HG02798 (cell line): ENCODE measurements around the gene CPLANE2.
"Not testable (repeated sequence)": the region's sequence is repeated elsewhere in the genome, so short reads cannot be mapped to it uniquely, and the experiment has no call there.

Source experiments
- ATAC-seq: cut with Tn5 transposase; IDR thresholded peaks from one replicate; pipeline ENCODE4 v1.9.1; 2021; ENCODE audit warnings: mild to moderate bottlenecking; ENCODE audit not compliant: unreplicated experiment, poor library complexity

The CPLANE2 gene, protein sequence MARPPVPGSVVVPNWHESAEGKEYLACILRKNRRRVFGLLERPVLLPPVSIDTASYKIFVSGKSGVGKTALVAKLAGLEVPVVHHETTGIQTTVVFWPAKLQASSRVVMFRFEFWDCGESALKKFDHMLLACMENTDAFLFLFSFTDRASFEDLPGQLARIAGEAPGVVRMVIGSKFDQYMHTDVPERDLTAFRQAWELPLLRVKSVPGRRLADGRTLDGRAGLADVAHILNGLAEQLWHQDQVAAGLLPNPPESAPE

DNA sequence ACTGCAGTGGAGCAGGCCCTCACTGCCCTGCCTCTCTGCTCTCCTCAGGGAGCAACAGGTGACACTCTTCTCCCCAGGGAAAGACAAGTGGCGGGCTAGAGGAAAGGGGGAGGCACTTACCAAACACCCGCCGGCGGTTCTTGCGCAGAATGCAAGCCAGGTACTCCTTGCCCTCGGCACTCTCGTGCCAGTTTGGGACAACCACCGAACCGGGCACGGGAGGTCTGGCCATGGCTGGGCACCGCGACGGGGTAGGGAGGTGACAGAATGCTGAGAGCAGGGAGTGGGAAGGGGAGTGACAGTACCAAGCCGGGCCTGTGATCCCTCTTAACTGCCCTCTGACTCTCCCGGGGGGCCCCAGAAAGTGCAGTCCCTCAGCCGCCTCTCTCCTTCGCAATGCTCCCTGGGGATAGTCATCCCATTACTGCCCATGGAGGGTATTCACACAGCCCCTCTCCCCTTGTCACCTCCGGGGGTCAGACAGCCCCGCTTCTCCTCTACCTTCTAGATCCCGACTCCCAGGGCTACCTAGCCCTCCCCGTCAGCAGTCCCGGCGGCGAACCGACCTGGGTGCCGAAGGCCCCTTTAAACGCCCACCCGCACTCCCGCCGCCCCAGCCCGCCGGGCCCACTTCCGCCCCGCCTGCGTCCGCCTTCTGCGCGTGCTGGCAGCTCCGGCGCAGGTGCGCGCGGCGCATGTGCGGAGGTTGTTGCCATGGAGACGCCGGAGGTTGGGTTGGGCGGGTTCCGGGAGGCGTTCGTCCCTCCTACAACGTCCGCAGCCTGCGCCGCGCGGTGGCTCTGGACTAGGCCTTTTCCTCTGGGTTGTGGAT, at the start of gene CPLANE2:
Gene CPLANE2, minus strand, starts transcription at position 673 of the 832 bp plus-strand sequence. Its CDS starts 441 bp downstream, at position 232.
- ATAC-seq = peak; percentile 90

DNA sequence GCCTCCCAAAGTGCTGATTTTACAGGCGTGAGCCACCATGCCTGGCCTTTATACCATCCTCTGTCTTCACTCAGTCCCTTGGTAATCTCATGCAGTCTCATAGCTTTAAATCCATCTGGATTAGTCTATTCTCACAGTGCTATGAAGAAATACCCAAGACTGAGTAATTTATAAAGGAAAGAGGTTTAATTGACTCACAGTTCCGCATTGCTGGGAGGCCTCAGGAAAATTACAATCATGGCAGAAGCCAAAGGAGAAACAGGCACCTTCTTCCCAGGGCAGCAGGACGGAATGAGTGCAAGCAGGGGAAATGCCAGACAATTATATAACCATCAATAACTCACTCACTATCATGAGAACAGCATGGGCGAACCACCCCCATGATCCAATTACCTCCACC, 49.1 kb upstream of the CPLANE2 start:
- ATAC-seq = no peak

DNA sequence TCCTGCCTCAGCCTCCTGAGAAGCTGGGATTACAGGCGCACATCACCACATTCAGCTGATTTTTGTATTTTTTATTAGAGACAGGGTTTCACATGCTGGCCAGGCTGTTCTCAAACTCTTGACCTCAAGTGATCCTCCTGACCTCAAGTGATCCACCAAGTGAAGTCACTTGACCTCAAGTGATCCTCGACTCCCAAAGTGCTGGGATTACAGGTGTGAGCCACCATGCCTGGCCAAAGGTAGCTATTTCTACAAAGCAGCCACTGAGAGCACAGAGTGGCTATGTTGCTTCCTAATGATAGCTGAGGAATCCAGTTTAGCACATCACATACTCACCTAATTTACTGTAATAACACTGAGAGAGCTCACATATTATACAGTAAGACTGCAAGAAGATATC, 44.8 kb upstream of the CPLANE2 start:
- no peak for ATAC-seq

- ATAC-seq = no peak
These were observed 42.2 kb upstream of the CPLANE2 start for GRCh38 chr1:16279186-16279585.

DNA sequence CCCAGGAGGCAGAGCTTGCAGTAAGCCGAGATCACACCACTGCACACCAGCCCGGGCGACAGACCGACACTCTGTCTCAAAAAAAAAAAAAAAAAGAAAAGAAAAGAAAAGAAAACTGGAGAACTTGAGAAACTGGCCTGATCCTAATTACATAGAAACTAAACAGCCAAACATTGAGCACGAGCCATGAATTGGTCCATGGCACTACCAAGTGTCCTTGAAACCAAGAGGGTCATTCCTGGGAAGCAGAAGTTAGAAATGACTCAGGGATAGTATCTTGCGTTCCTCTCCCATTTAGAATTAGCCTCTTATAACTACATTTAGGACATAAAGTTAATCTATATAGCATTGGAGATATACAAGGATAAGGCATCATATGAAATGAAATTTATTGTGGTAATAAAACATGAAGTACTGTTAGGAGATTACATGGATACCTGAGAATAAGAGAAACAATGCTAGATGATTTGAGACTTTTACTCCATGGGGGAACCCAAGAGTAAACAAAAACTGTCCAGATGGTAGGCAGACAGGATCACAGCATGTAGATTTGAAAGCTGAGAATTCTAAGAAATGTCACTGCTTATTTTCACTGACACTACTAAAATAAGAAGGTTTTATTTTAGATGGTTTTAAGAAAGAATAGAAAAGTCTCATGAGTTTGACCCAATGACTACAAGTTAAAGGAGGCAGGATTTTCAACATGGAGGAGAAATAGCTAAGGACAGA, 39.5 kb upstream of the CPLANE2 start:
- ATAC-seq = no peak

DNA sequence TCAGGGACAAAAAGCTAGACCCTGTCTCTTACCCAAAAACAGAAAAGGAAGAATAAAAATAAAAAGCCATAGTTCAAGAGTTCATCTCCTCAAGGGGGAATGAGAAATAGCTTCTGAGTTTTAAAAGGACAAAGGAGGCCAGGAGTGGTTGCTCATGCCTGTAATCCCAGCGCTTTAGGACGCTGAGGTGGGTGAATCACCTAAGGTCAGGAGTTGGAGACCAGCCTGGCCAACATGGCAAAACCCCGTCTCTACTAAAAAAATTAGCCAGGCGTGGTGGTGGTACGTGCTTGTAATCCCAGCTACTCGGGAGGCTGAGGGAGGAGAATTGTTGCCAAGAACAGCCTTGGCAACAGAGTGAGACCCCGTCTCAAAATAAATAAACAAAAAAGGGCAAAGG, 38.6 kb upstream of the CPLANE2 start:
- ATAC-seq = no peak

DNA sequence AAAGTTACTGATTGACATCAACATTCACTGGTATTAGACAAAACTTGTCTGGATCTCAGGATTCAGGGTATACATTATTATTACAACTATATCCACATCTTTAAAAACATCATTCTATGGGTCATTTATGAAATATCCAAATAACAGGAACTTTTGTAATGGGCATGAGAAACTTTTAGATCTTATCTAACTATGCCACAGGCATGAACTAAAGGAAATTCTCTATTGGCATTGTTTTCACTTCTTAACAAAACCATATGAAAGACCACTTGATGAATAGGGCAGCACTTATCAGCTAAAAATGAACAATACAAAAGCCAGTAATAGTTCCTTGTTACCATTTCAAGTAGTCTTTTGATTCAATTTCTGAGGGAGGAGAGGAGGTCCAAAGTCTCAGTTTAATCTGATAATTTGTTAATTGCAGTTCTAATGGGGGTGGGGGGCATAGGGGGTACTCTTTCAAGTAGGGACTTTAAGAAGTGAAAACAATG, 30.8 kb upstream of the CPLANE2 start:
- ATAC-seq = no peak

DNA sequence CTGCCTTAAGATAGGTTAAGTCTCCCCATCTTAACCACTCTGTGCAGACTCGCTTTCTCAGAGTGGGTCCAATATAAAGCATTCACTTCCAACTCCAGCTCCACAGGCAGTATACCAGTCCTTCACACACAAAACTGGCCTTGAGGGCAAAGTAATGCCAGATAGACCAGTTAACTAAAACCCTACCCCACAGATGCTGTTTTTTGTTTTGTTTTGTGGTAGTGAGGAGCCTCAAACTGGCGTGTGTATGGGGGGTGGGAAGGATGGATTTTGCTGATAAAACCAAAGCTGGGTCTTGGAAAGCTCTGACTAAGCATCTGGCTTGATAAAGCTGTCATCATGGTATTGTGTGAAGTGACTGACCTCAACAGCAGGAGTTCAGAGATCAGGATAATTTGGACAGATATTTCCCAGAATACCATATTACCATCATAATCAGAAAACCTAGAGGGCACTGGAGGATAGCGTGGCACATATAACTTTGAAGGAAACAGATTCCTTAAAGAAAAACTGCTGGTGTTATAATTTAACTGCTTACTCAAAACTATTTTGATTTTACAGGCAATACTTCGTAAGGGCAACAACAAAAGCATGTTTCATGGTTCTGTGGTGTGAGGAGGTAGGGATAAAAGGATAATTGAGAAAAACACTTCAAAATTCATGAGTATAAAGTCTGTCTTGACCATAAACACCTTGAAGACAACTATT, 29.6 kb upstream of the CPLANE2 start:
- ATAC-seq = no peak

- no peak for ATAC-seq
These were observed 25.1 kb upstream of the CPLANE2 start for GRCh38 chr1:16262067-16262466.

DNA sequence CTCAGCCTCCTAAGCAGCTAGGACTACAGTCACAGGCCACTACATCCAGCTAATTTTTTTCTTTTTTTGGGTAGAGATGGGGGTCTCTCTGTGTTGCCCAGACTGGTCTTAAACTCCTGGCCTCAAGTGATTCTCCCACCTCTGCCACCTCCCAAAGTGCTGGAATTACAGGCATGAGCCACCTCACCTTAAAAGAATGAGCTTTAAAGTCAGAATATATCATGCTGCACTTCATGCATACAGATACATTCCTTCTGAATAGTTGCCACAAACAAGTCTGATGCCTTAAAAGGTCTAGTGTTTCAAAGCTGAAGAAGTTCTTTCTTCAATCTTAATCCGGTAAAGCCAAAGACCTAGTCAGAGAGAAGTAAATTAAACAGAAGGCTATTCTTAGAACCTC, 23.8 kb upstream of the CPLANE2 start:
- no peak for ATAC-seq

- ATAC-seq = no peak
These were observed 21.7 kb upstream of the CPLANE2 start for GRCh38 chr1:16258591-16259135.

DNA sequence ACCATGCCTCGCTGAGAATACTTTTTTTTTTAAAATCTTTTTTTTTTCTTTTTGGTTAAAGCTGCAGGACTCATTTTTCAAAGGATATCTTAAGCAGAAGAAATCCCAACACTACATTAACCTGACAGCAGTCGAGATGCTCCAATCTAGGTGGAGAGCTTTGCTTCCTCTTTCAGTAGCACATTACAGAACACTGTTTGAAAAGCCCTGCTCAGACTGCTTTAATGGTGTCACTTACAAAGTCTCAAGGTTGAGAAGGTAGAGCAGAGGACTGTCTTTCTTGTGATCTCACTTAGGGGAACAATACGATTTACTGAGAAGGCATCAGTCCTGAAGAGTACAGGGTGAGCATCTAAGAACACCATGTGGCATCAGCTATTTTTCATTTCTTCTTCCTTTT, 21.0 kb upstream of the CPLANE2 start:
- ATAC-seq = no peak

GRCh38 chr1:16257556-16257955, 20.6 kb upstream of the CPLANE2 start:
- ATAC-seq = not testable (repeated sequence)

GRCh38 chr1:16256478-16256877, 19.5 kb upstream of the CPLANE2 start:
- no peak for ATAC-seq

- ATAC-seq = no peak
These were observed 17.4 kb upstream of the CPLANE2 start for GRCh38 chr1:16254263-16254928.

DNA sequence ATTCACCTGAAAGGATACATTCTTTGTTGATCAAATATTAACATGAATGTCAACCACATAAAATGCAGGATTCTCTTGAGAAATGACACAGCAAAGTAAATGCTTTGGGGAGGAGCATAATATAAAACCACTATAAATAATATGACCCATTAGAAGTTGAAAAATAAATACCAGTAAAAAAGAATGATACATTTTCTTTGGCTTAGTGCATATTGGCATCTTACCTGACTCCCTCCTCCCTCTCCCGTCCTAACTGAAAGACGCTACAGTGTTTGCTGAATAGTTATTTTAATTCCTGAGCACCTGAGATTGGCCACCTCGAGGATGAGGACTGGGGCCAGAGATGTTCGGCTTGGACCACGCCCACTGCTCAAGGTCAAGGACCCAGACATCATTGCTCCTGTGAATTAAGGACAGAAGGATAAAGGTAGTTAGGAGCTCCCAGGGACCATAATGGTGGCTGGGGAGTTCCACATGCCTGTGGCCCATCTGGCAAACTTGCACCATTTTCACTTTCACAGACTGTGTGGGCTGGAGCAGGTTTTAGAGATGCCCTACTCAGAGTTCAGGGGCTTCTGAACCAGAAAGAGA, 16.4 kb upstream of the CPLANE2 start:
- ATAC-seq = no peak

- no peak for ATAC-seq
These were observed 15.9 kb upstream of the CPLANE2 start for GRCh38 chr1:16252912-16253311.

GRCh38 chr1:16251381-16251780, 14.4 kb upstream of the CPLANE2 start:
- no peak for ATAC-seq
